Caco-2 (cell line): ENCODE results near the gene CALCOCO2. TPM values are rescaled to one million over a fixed set of nuclear protein-coding genes. Genes with fewer than 3 reads are reported as not detected.
"Not testable (repeated sequence)": the region's sequence is repeated elsewhere in the genome, so short reads cannot be mapped to it uniquely, and the experiment has no call there.

Source experiments
- BruUV-seq: library from RNA; stranded (reverse); fragments of 400-500 nt; replicated peaks from 2 replicates; lab custom pipeline; 2021; lab: Mats Ljungman, UMichigan
- CTCF ChIA-PET: fragments of 300-600 bp; sonication (Branson Sonifier 250); formaldehyde crosslinking; loops from one replicate; lab custom pipeline; 2022; ENCODE audit warnings: antibody characterized with exemption; lab: Charles Lee
- POLR2A ChIA-PET: fragments of 300-600 bp; sonication (Branson Sonifier 250); formaldehyde crosslinking; loops from one replicate; lab custom pipeline; 2022; ENCODE audit warnings: antibody characterized with exemption; lab: Charles Lee
- DNase-seq, 2 experiments: peaks; one replicate each; pipeline versions ENCODE4 v3.0.0 to v3.0.0-alpha.2; 2020 to 2022
- H3K27me3 ChIP-seq: replicated peaks from 2 replicates; pipeline ENCODE4 v1.6.0; 2011; ENCODE audit warnings: low read length; ENCODE audit not compliant: control insufficient read depth, insufficient read depth
- H3K36me3 ChIP-seq: 2 replicates; pipeline ENCODE4 v1.5.1; 2011; ENCODE audit warnings: low read length; ENCODE audit not compliant: control insufficient read depth, insufficient read depth
- H3K4me1 ChIP-seq: fragments of 250-450 bp; sonication (Bioruptor Pico); 2 replicates; pipeline ENCODE4 v1.5.1; 2020; ENCODE audit warnings: mild to moderate bottlenecking
- H3K4me3 ChIP-seq: 2 replicates; pipeline ENCODE4 v1.5.1; 2011; ENCODE audit warnings: low read depth, mild to moderate bottlenecking, control low read depth, low read length
- H3K9me3 ChIP-seq: fragments of 250-450 bp; sonication (Bioruptor Pico); 2 replicates; pipeline ENCODE4 v1.5.1; 2020; ENCODE audit warnings: mild to moderate bottlenecking, moderate library complexity
- H3K27ac Mint-ChIP-seq: one replicate; pipeline ENCODE4 v1.8.0; 2022; ENCODE audit warnings: mixed read lengths; ENCODE audit not compliant: unreplicated experiment
- H3K27me3 Mint-ChIP-seq: one replicate; pipeline ENCODE4 v1.8.0; 2022; ENCODE audit warnings: mixed read lengths; ENCODE audit not compliant: insufficient read depth, unreplicated experiment
- H3K36me3 Mint-ChIP-seq: one replicate; pipeline ENCODE4 v1.8.0; 2022; ENCODE audit warnings: mild to moderate bottlenecking, mixed read lengths; ENCODE audit not compliant: insufficient read depth, unreplicated experiment
- H3K4me1 Mint-ChIP-seq: one replicate; pipeline ENCODE4 v1.8.0; 2022; ENCODE audit warnings: low read depth, mixed read lengths; ENCODE audit not compliant: unreplicated experiment
- H3K4me3 Mint-ChIP-seq: one replicate; pipeline ENCODE4 v1.8.0; 2022; ENCODE audit warnings: mild to moderate bottlenecking, moderate library complexity, mixed read lengths; ENCODE audit not compliant: unreplicated experiment
- H3K9me3 Mint-ChIP-seq: one replicate; pipeline ENCODE4 v1.8.0; 2022; ENCODE audit warnings: mixed read lengths; ENCODE audit not compliant: unreplicated experiment
- intact Hi-C: fragments of 100-400 bp; cut with micrococcal nuclease; formaldehyde crosslinking; loops from one replicate; pipeline ENCODE4 v1.10.0; 2022; ENCODE audit not compliant: unreplicated experiment
- total RNA-seq: library from RNA; stranded (reverse); gene quantifications from 2 replicates; pipeline ENCODE4 v1.2.3, GENCODE V29; 2022
- TF ChIP-seq, protein P1 (sequence below), 2 experiments: fragments of 200-600 bp in 1 of 2; IDR thresholded peaks; 1 replicate in 1 of 2; 2 replicates in 1 of 2; pipeline versions ENCODE4 v1.5.1 to v1.8.0; 2011 to 2022; ENCODE audit warnings: antibody characterized with exemption in 1 of 2, control low read depth in 1 of 2, inconsistent platforms in 1 of 2, low read depth in 1 of 2, low read length in 1 of 2, mild to moderate bottlenecking in 1 of 2, moderate library complexity in 1 of 2; ENCODE audit not compliant: insufficient read depth in 1 of 2, severe bottlenecking in 1 of 2, unreplicated experiment in 1 of 2

CALCOCO2 gene
- total RNA-seq, 1 experiment from 2014 or later = 233 TPM

DNA sequence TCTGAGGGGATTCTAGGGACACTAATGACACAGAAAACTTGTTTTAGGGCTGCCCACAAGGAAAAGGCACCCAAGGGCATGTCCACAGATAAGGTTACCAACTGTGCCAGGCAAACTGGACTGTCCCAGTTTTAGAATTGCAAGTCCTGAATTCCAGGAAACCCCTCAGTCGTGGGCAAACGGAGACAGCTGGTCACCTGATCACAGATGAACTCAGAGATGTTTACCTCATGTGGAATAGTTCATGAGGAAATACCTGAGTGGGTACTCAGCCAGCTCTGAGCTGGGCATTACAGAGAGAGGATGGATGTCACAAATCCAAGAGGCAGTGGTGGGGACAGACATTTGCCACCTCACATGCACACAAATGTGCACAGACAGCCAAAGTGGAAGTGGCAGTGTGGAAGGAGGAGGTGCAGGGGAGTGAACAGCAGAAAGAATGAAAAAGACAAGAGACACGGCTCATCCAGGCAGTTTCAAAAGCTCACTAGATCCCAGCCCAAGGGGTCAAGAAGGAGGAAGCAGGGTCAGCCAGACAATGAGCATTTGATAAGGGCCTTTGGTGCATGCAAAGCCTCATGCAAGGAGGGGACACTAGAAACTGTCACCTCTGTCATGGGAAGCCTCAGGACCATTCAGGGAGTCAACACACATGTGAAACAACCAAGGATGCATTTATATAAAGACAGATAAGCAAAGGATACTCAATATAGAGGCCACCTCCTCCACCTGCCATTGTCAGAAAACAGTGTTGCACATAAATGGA is 38.6 kb upstream of the CALCOCO2 start:
- no peak for DNase-seq
- BruUV-seq = no TSS peak
- ChIA-PET POLR2A (interaction anchor here (0.6 to 2.1 kb wide), 2 partner anchors 64 to 204 kb away, joined by 4 to 8 read pairs; partner anchors contain the start of gene HOXB13), CTCF (interaction anchor here (1.2 to 31.3 kb wide), 11 partner anchors 13 to 577 kb away, joined by 5 to 1184 read pairs (median 16); partner anchors contain the start of genes HOXB13, PRAC2 and TTLL6)
- no peak overlapping the region for H3K4me3 Mint-ChIP-seq
- H3K4me1 ChIP-seq = peaks cover 58% of the 10 kb centered on the region
- H3K27ac Mint-ChIP-seq = peak overlapping the region; percentile 15
- H3K4me3 ChIP-seq = no peak overlapping the region
- H3K27me3 ChIP-seq = no peaks in the 10 kb centered on the region
- intact Hi-C loops = no loop called here
- peaks cover 52% of the 10 kb centered on the region for H3K4me1 Mint-ChIP-seq
- H3K36me3 Mint-ChIP-seq = peaks cover 19% of the 10 kb centered on the region
- no peaks in the 10 kb centered on the region for H3K27me3 Mint-ChIP-seq
- H3K9me3 Mint-ChIP-seq = no peaks in the 10 kb centered on the region
- TF ChIP-seq, protein P1, sequence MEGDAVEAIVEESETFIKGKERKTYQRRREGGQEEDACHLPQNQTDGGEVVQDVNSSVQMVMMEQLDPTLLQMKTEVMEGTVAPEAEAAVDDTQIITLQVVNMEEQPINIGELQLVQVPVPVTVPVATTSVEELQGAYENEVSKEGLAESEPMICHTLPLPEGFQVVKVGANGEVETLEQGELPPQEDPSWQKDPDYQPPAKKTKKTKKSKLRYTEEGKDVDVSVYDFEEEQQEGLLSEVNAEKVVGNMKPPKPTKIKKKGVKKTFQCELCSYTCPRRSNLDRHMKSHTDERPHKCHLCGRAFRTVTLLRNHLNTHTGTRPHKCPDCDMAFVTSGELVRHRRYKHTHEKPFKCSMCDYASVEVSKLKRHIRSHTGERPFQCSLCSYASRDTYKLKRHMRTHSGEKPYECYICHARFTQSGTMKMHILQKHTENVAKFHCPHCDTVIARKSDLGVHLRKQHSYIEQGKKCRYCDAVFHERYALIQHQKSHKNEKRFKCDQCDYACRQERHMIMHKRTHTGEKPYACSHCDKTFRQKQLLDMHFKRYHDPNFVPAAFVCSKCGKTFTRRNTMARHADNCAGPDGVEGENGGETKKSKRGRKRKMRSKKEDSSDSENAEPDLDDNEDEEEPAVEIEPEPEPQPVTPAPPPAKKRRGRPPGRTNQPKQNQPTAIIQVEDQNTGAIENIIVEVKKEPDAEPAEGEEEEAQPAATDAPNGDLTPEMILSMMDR (IDR thresholded peaks at IDR 0.05; ENCODE audit: insufficient read depth in 1 of 2, low read depth in 1 of 2, low read length in 1 of 2, severe bottlenecking in 1 of 2, unreplicated experiment in 1 of 2) = no peak
- no peaks in the 10 kb centered on the region for H3K36me3 ChIP-seq
- no peaks in the 10 kb centered on the region for H3K9me3 ChIP-seq

DNA sequence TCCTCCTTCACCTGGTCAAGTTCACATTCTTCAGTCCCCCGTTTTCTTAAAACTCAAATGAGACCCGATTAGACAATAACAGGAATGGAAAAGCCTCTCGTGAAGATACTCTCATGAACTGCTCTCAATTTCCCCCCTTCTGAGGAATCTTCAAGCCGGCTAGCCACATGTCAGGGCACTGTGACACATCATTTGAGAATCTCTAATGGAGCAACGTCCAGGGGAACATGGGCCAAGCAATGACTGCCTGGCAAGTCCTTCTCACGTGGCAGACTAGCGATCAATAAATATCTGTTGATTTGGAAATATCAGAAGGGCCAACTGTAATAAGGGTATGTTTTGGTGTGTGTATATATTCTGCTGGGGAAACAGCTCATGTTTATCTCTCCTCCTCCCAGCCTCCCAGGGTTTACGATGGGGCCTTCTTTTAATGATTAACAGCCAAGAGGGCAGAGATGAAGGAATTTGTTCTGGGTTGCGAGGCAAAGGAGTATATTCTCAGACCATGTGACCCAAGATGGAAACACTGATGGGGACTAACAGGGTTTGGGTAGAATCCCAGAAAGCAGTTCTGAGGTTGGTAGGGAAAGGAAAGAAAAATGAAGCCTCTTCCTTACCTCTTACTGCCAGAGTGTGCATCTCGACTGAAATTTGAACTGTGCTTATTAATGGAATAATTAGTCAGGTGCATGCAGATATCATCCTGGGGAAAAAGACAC is 35.2 kb upstream of the CALCOCO2 start:
- no peaks in the 10 kb centered on the region for H3K36me3 ChIP-seq
- TF ChIP-seq, protein P1 (IDR thresholded peaks at IDR 0.05; ENCODE audit: insufficient read depth in 1 of 2, low read depth in 1 of 2, low read length in 1 of 2, severe bottlenecking in 1 of 2, unreplicated experiment in 1 of 2) = no peak
- Mint-ChIP-seq H3K4me3 (peak overlapping the region; percentile 69), H3K4me1 (peaks cover 53% of the 10 kb centered on the region), H3K9me3 (no peaks in the 10 kb centered on the region), H3K36me3 (peaks cover 19% of the 10 kb centered on the region), H3K27ac (peak overlapping the region; percentile 99), H3K27me3 (no peaks in the 10 kb centered on the region)
- ChIA-PET POLR2A (interaction anchor here (0.6 to 1.6 kb wide), 3 partner anchors 28 to 619 kb away, joined by 3 to 7 read pairs (median 5); partner anchors contain the start of genes ATP5MC1 and PHB1), CTCF (interaction anchor here (0.6 to 31.3 kb wide), 15 partner anchors 9 to 237 kb away, joined by 3 to 1184 read pairs (median 4); partner anchors contain the start of genes ATP5MC1 and PRAC2)
- no TSS peak for BruUV-seq
- H3K4me1 ChIP-seq = peaks cover 61% of the 10 kb centered on the region
- intact Hi-C loops = loop anchor here (1.0 to 5.0 kb wide), 3 partner anchors 22 to 553 kb away; partner anchors contain the start of gene TTLL6
- DNase-seq = peak; percentile 92 to 95
- H3K27me3 ChIP-seq = no peaks in the 10 kb centered on the region
- H3K4me3 ChIP-seq = no peak overlapping the region
- H3K9me3 ChIP-seq = no peaks in the 10 kb centered on the region

DNA sequence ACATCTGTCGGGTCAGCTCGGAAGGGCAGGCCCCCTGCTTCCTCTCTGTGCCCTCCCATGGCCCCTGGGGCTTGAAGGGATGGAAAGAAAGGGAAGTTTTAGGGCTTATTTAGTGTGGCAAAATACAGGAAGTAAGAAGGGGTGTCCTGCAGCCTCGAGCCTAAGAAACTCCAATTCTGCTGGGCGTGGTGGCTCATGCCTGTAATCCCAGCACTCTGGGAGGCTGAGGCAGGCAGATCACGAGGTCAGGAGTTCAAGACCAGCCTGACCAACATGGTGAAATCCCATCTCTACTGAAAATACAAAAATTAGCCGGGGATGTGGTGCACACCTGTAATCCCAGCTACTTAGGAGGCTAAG is 34.7 kb upstream of the CALCOCO2 start:
- intact Hi-C loops = loop anchor here (5.0 kb wide), 1 partner anchor 554 kb away; no protein-coding TSS in a partner anchor
- ChIA-PET CTCF (interaction anchor here (0.7 to 31.3 kb wide), 10 partner anchors 9 to 192 kb away, joined by 3 to 1184 read pairs (median 5); partner anchors contain the start of genes ATP5MC1 and PRAC2), POLR2A (interaction anchor here (0.7 to 1.6 kb wide), 2 partner anchors 28 to 96 kb away, joined by 5 to 7 read pairs; partner anchors contain the start of gene ATP5MC1)
- Mint-ChIP-seq H3K4me3 (peak overlapping the region; percentile 69), H3K36me3 (peaks cover 15% of the 10 kb centered on the region), H3K27ac (peak overlapping the region; percentile 99), H3K4me1 (peaks cover 47% of the 10 kb centered on the region)
- H3K4me1 ChIP-seq = peaks cover 56% of the 10 kb centered on the region
- not testable (repeated sequence) for H3K36me3 ChIP-seq, H3K27me3 ChIP-seq, H3K27me3 Mint-ChIP-seq, DNase-seq, H3K9me3 ChIP-seq, H3K9me3 Mint-ChIP-seq, H3K4me3 ChIP-seq
- BruUV-seq = TSS peak; percentile 77
